Smooth muscle cell of the umbilical artery (primary cell): ENCODE data around the gene HMX3. TPM values are rescaled to one million over a fixed set of nuclear protein-coding genes. Genes with fewer than 3 reads are reported as not detected.

Experiments used
- total RNA-seq: library from RNA; depleted of rRNA; stranded (reverse); fragments of >200 nt; gene quantifications from 2 replicates; pipeline ENCODE4 v1.2.3, GENCODE V29; 2014

Gene HMX3
- total RNA-seq = not detected in 2 replicates

DNA sequence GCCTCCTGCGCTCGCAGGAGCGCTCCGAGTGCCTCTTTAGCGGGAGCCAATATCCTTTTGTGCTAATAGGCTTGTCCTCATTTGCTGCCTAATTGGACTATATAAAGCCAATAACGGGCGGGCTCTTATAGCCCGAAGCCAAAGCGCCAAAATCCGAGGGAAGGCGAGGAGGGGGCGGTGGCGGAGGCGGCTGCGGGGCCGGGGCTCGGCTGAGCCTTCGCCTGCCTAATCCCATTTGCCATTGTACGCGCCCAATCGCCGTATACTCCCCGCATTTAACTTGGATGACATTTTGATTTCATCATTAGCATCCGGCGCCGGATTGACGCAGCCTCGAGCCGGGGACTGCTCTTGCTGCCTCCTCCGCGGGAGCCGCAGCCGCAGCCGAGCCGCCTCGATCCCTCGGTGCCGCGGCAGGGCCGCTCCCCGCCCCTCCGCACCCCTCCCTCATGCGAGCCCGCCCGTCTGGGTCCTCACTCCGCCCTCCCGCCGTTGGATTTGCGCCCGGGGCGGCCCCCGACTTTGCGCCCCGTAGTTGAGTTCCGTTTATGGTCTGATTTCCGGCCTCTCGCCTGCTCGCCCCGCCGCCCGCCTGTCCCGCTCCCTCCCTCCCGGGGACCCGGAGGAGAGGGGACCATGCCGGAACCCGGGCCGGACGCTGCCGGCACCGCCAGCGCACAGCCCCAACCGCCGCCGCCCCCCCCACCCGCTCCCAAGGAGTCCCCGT, at the start of gene HMX3:
HMX3 (plus strand) TSS at position 556 of the 727 bp plus-strand sequence; CDS start at position 637, 81 bp downstream.

DNA sequence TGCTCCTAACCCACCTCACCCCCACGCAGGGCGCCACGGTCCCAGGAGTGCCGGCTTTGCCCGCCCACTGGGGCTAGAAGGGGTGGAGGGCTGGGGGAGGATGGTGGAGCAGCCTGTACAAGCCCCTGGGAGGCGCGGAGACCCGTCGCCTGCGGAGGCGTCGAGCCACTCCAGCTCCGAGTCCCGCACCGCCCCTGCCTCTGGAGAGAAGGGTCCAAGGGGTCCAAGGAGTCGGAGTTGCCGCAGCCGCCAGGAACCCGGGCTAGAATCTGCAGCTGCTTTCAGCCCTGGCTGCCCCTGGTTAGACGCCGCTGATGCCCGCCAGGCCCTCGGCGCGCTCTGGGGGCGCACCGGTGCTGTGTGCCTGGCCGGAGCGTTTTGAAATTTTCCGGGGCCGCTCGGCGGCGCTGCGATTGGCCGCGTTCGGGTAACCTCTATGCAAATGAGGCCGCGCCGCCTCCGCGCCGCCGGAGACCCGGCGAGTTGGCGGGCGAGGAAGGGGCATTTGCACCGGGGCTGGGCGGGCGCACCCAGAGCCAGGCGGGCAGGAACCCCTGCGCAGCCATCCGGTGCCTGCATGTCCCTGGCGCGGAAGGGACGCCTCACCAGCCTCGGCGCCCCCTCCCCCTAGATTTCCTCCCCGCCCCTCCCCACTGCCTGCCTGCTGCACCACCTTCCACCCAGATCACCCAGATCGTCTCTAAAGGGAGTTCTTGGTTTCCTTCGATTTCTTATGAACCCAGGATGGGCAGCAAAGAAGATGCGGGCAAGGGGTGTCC, 12.1 kb downstream of the HMX3 start, which contains the start of gene HMX2:
HMX2 (plus strand) TSS at position 502 of the 779 bp plus-strand sequence; CDS start at position 745, 243 bp downstream.

DNA sequence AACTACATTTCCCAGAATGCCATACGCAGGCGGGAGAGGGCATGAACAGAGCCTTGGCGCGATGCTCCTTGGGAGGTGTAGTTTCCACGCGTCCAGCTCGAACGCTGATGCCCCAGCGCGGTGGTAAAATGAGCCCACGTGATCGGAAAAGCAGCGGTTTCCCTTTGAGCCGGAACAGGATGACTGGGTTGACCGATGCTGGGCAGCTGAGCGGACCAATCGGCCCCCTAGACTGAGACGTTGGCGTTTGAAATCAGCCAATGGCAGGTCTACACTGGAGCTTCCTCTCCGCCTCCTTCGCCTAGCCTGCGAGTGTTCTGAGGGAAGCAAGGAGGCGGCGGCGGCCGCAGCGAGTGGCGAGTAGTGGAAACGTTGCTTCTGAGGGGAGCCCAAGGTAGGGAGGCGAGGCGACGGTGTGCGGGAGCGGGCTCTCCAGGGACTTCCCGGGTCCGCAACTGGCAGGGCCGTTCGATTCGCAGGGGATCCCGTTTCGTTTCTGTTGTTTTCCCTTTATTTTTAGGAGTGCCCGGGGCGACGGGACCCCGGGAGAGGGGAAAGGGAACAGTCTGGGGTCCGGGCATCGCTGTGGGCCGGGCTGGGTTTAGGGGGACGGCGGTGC, 18.4 kb downstream of the HMX3 start, which contains the start of gene BUB3:
BUB3 (plus strand) TSS at position 311 of the 619 bp plus-strand sequence. CDS start 516 bp downstream, outside the sequence.

Other genes starting within 250 kb of the HMX3 start
- not detected in 2 replicates for gene FAM24A, start 225.4 kb upstream of the HMX3 start, total RNA-seq
- gene C10orf88, start 181.7 kb upstream of the HMX3 start, total RNA-seq = 11.0 and 17.3 TPM in 2 replicates
- 4.8 and 5.0 TPM in 2 replicates for gene PSTK, start 155.6 kb upstream of the HMX3 start, total RNA-seq
- 3.3 and 4.8 TPM in 2 replicates for gene IKZF5, start 127.2 kb upstream of the HMX3 start, total RNA-seq
- 4.8 and 5.2 TPM in 2 replicates for gene ACADSB, start 127.0 kb upstream of the HMX3 start, total RNA-seq
- gene HMX2, start 12.2 kb downstream of the HMX3 start, total RNA-seq = not detected in 2 replicates
- gene BUB3, start 18.4 kb downstream of the HMX3 start, total RNA-seq = 89.4 and 157 TPM in 2 replicates